GM21619 (cell line): ENCODE measurements around the gene TRPM3.

Source experiments
- ATAC-seq: cut with Tn5 transposase; IDR thresholded peaks from one replicate; pipeline ENCODE4 v1.9.1; 2021; ENCODE audit not compliant: unreplicated experiment

Gene TRPM3

GRCh38 chr9:70566751-70567150, 554.7 kb downstream of the TRPM3 start:
- no peak for ATAC-seq

DNA sequence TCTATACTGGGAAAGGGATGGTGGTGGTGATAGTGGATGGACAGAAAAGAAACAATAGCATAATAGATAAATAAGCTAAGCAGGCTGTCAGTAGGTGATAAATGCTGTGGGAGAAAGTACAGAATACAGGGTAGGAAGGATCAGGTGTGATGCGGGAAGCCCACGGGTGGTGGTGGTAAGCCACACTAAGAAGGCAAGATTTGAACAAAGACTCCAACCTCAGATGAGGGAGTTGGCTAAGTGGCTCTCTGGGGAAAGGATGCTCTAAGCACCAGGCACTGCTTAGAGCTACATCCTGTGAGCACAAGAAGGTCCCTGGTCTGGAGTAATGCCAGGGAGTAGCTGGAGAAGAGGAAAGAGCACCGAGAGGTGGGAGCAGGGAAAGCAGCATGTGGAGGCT, 555.4 kb downstream of the TRPM3 start:
- no peak for ATAC-seq

- no peak for ATAC-seq
Observed at GRCh38 chr9:70564468-70565335, 556.7 kb downstream of the TRPM3 start.

- ATAC-seq, result peak; percentile 97
Observed at GRCh38 chr9:70563431-70564204, 557.8 kb downstream of the TRPM3 start.

GRCh38 chr9:70563010-70563409, 558.4 kb downstream of the TRPM3 start:
- ATAC-seq, result no peak

DNA sequence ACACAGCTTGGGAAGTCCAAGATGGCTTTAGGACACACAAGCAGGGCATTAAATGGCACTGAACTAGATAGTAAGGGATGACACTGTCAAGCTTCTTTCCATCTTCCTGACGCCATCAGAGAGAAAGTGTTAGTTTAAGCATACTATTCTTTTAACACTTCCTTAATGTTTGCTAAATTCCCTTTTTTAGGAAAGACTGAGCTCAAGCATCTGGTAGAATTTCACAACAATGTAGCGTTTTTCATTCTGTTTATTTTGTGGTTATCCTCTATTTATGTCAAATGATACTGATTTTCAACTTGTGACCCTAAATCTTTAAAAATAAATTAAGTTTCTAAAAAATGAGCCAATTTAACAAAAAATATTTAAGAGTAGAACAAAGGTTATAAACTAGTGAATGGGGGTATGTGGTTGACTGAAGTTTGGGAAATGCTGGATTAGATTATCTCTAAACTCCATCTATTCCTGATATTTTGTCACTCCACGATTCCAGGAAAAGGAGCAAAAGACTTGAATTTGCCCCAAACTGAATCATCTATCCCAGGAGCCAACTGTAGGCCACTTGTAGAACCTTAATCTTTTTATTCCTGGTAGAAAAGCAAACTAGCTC, 559.5 kb downstream of the TRPM3 start:
- no peak for ATAC-seq

GRCh38 chr9:70561111-70561510, 560.3 kb downstream of the TRPM3 start:
- no peak for ATAC-seq

GRCh38 chr9:70559102-70559501, 562.3 kb downstream of the TRPM3 start:
- ATAC-seq, result no peak

- peak; percentile 98 for ATAC-seq
Observed at GRCh38 chr9:70557661-70558369, 563.6 kb downstream of the TRPM3 start.

DNA sequence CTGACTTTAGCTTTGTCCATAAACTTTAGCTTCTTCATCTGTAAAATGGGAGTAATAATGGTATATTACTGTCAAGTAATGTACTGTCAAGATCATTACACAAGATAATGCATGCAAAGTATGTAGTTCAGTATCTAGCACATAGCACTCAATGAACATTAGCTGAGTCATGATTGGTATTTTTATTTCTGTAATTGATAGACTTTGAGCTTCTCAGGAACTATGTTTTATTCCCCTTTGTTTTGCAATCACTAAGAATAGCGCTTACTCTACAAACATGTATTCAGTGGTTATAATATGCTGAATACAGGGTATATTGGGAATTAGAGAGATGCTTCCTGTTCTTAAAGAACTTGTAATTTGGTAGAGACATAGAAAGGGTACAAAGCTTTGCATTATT, 564.6 kb downstream of the TRPM3 start:
- ATAC-seq, result no peak

DNA sequence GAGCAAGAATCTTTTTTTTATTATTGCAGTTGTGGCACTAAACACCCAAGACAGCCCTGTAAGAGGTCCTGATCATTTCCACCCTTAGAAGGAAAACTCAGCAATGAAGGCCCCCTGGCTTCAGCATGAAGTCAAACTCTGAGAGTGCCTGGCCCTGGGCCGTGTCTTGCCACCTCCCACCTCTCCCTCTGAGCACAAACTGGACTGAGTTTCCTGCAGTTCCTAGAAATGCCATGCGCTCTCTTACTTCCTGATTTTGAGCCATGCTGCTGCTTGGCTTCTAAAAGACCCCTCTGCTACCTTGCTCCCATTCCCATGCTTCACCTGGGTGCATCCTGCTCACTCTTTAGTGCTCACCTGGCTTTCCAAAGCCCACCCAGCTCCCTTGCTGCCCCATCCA, 566.5 kb downstream of the TRPM3 start:
- no peak for ATAC-seq

DNA sequence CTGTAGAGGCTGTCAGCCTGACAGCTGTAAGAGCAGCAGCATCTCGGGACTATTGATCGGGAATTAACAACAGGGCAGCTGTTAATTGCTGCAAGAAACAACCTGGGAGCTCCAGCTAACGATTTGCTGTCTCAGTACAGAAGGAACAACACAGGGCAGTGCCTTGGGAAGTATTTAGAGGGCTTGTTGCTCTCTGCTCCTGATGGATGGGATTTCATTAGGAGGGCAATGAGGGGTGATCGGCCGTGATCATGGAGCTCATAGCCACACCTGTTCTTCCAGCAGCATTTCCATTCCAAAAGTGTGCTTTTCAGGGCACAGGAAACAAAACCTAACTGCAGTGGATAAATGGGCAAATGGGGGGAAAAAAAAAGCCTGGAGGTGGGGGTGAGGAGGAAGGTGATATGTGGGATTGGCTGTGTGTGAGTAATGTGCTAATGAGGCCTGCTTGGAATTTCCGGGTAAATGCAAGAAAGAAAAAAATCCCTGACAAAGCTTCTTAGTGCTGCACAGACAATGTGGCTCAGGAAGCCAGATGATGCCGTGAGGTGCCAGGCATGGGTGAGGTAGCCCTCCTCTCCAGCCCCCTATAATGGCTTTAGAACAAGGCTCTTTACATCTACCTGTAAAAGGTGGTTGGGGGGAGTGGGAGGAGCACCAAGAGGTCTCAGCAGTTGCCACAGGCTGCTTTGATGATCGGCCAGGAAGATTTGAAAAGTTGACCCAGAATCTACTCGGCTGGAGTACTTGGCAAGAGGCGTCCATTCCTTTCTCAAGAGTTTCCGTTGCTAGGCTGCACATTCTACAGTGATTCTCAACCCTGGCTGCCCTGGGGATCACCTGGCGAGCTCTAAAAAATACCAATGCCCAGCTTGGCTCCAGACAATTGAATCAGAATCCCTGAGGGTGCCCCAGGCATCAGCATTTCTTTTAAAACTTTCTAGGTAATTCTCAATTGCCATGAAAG, 567.4 kb downstream of the TRPM3 start:
- ATAC-seq, result no peak

- no peak for ATAC-seq
Observed at GRCh38 chr9:70552561-70552960, 568.9 kb downstream of the TRPM3 start.

DNA sequence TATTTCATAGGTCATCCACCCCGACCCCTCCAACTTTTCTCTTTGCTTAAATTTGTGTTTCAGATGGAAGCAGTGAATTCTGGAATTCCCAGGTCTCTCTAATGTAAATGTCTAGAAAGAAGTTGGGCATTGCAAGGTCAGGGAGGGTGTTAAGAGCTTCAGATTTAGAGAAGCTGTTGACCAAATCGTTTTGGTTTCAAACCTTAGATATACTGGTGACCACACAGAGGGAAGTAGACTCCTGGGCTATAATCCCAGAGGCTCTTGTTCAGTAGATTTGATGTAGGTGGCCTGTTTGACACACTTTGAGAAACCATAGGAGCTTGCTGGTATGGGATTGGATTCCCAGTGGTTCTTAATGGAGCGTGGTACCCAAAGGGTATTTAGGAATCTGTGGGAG, 569.6 kb downstream of the TRPM3 start:
- ATAC-seq, result no peak

DNA sequence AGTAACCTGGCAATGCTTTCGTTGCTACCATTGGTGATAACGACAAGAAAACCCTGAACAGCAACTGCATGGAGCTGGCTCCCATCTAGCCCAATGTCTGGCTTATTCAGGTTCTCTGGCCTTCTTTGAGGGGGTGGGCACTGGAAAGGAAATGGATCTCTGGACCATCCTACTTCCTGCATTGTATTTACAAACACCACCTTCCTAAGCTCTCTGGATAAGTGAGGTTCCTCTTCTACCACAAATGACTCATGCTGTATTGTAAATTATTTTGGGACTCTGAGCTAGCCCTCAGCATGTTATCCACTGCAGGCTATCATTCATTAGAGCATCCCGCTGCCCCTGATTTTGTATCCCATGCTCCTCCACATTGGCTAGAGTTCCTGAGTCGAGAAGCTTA, 570.0 kb downstream of the TRPM3 start:
- no peak for ATAC-seq

GRCh38 chr9:70549926-70550325, 571.5 kb downstream of the TRPM3 start:
- ATAC-seq, result no peak

GRCh38 chr9:70542311-70542931, 579.0 kb downstream of the TRPM3 start:
- ATAC-seq, result no peak

GRCh38 chr9:70540016-70540415, 581.4 kb downstream of the TRPM3 start:
- ATAC-seq, result no peak

GRCh38 chr9:70539526-70539925, 581.9 kb downstream of the TRPM3 start:
- ATAC-seq, result no peak

DNA sequence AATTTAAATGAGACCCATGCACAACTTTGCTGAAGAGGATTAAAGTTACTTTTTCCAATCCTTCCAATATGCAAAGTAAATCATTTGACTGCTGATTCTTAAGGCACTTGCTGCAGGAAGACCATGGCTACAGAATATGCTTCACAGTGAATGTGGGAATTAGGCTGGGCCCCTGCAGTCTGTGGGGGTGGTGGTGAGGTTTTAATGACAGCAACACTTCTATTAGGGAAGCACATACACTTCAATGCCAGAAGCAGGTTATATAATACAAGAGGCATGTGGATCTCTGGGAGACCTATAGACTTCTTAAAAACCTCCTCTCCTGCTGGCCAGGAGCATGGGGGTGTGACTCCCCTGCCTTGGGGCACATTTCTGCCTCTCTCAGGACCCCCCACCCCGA, 582.4 kb downstream of the TRPM3 start:
- ATAC-seq, result no peak
